Stomach (tissue), 4 donors: ENCODE results near the gene ANKLE1.

Experiments
- EP300 ChIP-seq: sonication (generic); formaldehyde crosslinking; IDR thresholded peaks from one replicate; pipeline ENCODE4 v1.6.1; 2017; ENCODE audit warnings: antibody characterized with exemption
- POLR2A ChIP-seq, 4 donors: fragments of 450-650 bp; IDR thresholded peaks; one replicate each; pipeline ENCODE4 v1.6.1; 2016; ENCODE audit warnings: antibody characterized with exemption in 4 of 4, control low read depth in 2 of 4, mild to moderate bottlenecking in 1 of 4, moderate library complexity in 1 of 4
- POLR2AphosphoS5 ChIP-seq, 3 donors: sonication (generic); formaldehyde crosslinking; IDR thresholded peaks; one replicate each; pipeline ENCODE4 v1.6.1; 2016; ENCODE audit warnings: antibody characterized with exemption in 3 of 3
- TF ChIP-seq, protein P1 (sequence below), 7 experiments: fragments of 450-650 bp in 4 of 7; fragments of 200-600 bp in 3 of 7; sonication (generic) in 3 of 7; IDR thresholded peaks; one replicate each; pipeline ENCODE4 v1.5.1; 2016 to 2019; ENCODE audit warnings: antibody characterized with exemption in 7 of 7, control low read depth in 2 of 7, mild to moderate bottlenecking in 1 of 7

DNA sequence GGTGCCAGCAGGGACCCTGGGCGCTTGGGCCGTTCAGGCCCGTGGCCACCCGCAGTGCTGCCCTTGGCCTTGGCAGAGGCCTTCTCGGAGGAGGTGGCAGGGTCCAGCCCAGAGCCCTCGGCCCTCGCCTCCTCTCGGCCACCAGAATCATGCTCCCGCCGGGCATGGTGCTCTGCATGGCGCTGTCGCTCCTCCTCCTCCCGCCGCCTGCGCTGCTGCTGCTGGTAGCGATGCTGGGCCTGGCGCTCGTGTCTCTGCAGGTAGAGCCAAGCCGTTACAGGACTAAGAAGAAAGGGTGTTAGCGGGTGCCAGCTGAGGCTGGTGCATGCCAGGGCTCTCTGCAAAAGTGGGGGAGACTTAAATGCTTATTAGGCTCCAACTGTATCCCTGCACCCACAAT is 43.4 kb downstream of the ANKLE1 start:
- TF ChIP-seq, protein P1, sequence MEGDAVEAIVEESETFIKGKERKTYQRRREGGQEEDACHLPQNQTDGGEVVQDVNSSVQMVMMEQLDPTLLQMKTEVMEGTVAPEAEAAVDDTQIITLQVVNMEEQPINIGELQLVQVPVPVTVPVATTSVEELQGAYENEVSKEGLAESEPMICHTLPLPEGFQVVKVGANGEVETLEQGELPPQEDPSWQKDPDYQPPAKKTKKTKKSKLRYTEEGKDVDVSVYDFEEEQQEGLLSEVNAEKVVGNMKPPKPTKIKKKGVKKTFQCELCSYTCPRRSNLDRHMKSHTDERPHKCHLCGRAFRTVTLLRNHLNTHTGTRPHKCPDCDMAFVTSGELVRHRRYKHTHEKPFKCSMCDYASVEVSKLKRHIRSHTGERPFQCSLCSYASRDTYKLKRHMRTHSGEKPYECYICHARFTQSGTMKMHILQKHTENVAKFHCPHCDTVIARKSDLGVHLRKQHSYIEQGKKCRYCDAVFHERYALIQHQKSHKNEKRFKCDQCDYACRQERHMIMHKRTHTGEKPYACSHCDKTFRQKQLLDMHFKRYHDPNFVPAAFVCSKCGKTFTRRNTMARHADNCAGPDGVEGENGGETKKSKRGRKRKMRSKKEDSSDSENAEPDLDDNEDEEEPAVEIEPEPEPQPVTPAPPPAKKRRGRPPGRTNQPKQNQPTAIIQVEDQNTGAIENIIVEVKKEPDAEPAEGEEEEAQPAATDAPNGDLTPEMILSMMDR (IDR thresholded peaks at IDR 0.05), result no peak
- TF ChIP-seq POLR2AphosphoS5 (IDR thresholded peaks at IDR 0.05) (no peak), POLR2A (IDR thresholded peaks at IDR 0.05) (no peak), EP300 (no peak)
